ENCODE results near the gene CPNE5. TPM values are rescaled to one million over a fixed set of nuclear protein-coding genes. Genes with fewer than 3 reads are reported as not detected.

The CPNE5 gene
- total RNA-seq, 1 experiment from 2014 or later = 0.42 TPM

GRCh38 chr6:36755435-36756348 is 83.6 kb downstream of the CPNE5 start:
- no peaks in the 10 kb centered on the region for H3K36me3 ChIP-seq (replicated peaks; ENCODE audit: control insufficient read depth, insufficient read depth, low read length)
- DNase-seq = no peak
- H3K27me3 ChIP-seq (ENCODE audit: control insufficient read depth, insufficient read depth, low read length) = no peaks in the 10 kb centered on the region
- H3K4me3 ChIP-seq (ENCODE audit: insufficient read depth, low read depth, low read length) = no peak overlapping the region

DNA sequence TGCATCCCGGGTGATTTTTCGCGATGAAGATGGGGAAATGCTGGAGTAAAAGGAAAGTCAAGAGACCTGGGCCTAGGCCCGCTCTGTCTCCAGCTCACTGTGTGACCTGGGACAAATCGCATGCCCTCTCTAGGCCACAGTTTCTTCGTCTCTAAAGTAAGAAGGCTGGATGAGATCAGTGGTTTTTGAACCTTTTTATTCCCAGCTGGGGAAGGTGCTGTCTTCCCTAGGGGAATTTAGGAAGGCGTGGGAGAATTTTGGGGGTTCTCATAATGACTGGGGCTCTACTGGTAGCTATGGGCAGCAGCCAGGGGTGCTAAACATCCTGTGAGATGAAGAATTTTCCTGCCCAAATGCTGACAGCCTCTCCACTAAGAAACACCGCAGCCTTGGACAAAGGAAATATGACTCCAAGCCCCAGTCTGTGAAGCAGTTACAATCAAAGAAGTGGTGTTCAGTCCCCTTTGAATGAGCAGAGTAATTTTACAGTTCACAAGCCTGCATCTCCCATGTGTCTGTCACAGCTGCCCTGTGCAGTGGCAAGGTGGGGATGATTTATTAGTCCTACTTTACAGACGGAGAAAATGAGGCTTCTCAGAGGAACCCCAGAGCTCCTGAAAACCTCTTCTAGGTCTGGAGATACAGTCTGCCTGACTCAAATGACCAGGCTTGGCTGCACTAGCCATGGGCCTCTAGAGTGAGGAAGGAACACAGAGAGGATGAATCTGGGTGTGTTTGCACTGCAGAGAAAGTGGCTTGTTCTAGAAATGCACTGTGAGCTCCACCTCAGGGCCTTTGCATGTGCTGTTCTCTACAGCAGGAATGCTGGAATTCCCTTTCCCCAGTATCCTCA is 84.4 kb downstream of the CPNE5 start:
- Histone ChIP-seq H3K36me3 (replicated peaks; ENCODE audit: control insufficient read depth, insufficient read depth, low read length) (no peaks in the 10 kb centered on the region), H3K27me3 (ENCODE audit: control insufficient read depth, insufficient read depth, low read length) (no peaks in the 10 kb centered on the region), H3K4me3 (ENCODE audit: insufficient read depth, low read depth, low read length) (no peak overlapping the region)
- no peak for DNase-seq

DNA sequence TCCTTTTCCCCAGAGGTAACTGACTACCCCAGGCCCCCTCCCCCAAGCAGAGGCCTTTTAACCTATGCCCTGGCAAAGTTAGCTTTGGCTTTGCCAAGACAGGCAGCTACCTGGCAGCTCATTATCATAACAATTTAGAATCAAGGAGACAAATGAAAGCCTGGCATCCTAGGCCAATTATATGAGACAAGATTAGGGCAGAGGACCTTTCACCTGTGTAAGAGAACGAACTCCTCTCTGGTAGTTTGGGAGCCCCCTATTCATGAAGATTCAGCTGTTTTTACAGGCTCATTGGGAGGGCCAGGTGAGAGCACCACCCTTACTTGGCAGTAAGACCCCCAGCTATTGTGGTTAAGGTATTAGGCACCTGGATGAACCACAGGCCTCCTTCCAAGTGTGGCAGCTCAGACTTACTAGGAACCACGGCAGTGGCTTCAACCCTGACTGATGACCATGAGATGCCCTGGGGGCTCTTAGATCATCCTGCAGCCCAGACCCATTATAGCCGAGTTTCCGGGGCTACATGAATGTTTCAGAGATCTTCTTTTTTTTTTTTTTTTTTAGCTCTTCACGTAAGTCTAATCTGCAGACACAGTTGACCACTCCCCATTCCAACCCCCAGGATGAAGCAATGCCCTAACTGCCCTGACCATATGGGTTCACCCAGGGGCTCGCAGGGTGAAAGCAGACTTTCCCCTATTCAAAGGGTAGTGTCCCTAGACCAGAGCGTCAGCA is 85.4 kb downstream of the CPNE5 start:
- H3K27me3 ChIP-seq (ENCODE audit: control insufficient read depth, insufficient read depth, low read length) = no peaks in the 10 kb centered on the region
- no peak overlapping the region for H3K4me3 ChIP-seq (ENCODE audit: insufficient read depth, low read depth, low read length)
- no peak for DNase-seq
- no peaks in the 10 kb centered on the region for H3K36me3 ChIP-seq (replicated peaks; ENCODE audit: control insufficient read depth, insufficient read depth, low read length)

DNA sequence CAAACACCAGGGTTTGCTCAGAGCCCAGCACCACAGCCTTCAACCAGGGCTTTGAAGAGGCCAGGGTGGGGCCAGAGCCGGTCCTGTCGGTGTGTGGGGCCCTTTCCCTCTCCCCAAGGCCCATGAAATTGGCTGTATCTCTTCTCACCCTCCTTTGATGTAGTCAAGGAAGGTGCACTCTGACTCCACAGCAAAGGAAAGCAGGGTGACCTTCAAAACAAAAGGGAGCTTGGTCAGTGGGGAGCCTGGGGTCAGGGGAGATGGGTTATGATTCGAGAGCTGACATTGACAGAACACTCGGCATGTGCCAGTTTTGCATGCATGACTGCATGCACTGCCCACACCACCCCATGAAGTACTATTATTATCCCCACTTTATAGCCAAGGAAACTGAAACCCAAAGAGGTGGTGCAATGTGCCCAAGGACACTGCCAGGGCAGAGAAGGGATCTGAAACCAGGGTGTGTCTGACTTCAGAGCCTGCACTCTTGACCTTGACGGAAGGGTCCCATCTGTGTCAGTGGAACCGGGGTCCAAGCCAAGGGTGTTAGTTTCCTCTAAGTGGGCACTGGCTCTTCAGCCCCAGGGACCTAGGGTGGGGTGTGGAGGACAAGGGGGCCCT is 86.2 kb downstream of the CPNE5 start:
- Histone ChIP-seq H3K4me3 (ENCODE audit: insufficient read depth, low read depth, low read length) (no peak overlapping the region), H3K27me3 (ENCODE audit: control insufficient read depth, insufficient read depth, low read length) (no peaks in the 10 kb centered on the region), H3K36me3 (replicated peaks; ENCODE audit: control insufficient read depth, insufficient read depth, low read length) (no peaks in the 10 kb centered on the region)
- no peak for DNase-seq

DNA sequence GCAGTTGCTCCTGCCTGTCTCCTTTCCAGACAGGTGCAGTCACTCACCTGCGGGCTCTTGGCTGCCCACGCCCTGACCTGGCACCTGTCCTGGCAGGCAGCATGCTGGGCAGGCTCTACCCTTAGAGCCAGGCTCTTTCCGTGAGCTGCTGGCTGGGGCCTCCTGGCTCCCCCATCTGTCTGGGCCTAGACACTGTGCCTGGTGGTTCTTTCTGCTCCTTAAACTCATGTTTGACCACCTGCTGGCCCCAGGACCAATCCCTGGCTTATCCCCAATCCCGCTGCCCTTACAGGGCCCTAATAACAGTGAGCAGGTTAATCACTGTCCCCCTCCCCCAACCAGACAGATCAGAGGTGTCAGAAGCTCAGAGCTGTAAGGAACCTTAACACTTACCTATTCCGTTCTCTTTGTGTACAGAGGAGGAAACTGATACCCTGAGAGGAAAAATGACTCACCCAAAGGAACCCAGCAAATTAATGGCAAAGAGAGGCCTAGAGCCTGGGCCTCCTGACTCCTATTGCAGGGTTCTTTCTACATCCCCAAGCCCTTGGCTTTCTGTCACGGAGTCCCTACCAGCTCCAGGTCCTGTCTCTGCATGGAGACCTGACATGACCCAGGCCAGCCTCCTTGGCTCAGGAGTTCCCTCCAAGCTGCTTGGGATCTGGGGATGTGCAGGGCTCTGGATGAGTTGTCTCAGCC is 86.9 kb downstream of the CPNE5 start:
- no peaks in the 10 kb centered on the region for H3K36me3 ChIP-seq (replicated peaks; ENCODE audit: control insufficient read depth, insufficient read depth, low read length)
- DNase-seq = no peak
- no peaks in the 10 kb centered on the region for H3K27me3 ChIP-seq (ENCODE audit: control insufficient read depth, insufficient read depth, low read length)
- H3K4me3 ChIP-seq (ENCODE audit: insufficient read depth, low read depth, low read length) = no peak overlapping the region

DNA sequence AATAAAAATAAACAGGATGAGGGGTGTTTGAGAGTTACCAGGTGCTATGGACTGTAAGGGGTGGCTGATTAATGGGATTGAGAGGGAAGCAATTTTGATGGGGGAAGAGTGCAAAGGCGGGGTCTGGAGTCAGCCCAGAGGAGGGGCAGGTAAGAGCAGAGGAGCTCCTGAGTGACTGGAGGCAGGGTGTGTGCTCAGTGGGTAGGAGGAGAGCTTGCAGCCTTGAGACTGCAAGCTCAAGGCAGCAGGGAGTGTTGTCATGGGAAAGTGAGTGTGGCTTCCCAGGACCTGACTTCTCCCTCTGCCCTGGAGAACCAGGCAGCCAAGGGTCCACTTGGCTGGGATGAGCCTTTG is 87.4 kb downstream of the CPNE5 start:
- H3K27me3 ChIP-seq (ENCODE audit: control insufficient read depth, insufficient read depth, low read length) = no peaks in the 10 kb centered on the region
- DNase-seq = no peak
- no peaks in the 10 kb centered on the region for H3K36me3 ChIP-seq (replicated peaks; ENCODE audit: control insufficient read depth, insufficient read depth, low read length)
- no peak overlapping the region for H3K4me3 ChIP-seq (ENCODE audit: insufficient read depth, low read depth, low read length)

DNA sequence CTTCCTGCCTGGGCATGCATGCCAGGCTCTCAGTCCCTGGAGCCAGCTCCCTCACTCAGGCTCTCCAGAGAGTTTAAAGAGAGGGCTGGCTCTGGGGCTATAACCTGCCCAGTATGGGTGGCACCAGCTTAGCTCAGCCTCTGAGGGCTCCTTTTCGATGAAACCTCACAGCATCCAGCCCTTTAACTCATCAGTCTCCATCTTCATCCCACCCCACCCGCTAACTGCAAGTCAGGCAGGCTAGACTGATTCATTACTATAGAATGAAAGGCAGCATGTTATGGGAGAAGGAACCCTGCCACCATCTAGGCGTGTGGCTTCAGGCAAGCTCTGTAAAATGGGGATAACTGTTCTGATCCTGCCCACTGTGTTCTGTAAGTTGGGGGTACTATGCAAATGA is 88.2 kb downstream of the CPNE5 start:
- H3K36me3 ChIP-seq (replicated peaks; ENCODE audit: control insufficient read depth, insufficient read depth, low read length) = no peaks in the 10 kb centered on the region
- no peaks in the 10 kb centered on the region for H3K27me3 ChIP-seq (ENCODE audit: control insufficient read depth, insufficient read depth, low read length)
- H3K4me3 ChIP-seq (ENCODE audit: insufficient read depth, low read depth, low read length) = no peak overlapping the region
- DNase-seq = no peak

DNA sequence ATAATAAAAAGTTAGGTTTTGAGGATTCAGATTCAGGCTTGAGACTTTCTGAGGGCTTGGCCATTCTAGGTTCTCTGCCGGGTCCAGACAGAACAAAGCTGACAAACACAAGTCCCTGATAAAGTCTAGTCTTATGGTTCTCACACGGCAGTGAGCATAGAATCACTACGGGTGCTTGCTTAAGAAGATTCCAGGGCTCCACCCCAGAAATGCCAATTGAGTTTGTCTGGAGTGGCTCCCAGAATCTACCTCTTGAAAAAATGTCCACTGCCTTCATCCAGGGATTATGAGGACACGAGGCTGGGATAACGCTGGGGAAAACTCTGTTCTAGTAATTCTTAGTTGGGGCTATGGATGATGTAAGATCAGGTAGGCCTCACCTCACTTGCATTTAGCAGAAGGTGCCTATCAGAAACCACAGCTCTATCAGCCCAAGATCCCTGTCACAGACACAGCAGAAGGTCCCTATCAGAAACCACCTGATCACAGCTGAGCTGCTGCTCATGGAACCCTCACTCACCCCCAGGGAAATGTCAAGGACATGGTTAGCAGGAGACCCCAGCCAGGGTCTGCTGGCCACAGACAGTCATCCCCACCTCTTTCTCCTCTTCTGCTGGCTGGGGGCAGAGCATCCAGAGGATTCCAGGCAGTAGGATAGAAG is 89.3 kb downstream of the CPNE5 start:
- Histone ChIP-seq H3K4me3 (ENCODE audit: insufficient read depth, low read depth, low read length) (no peak overlapping the region), H3K36me3 (replicated peaks; ENCODE audit: control insufficient read depth, insufficient read depth, low read length) (no peaks in the 10 kb centered on the region), H3K27me3 (ENCODE audit: control insufficient read depth, insufficient read depth, low read length) (no peaks in the 10 kb centered on the region)
- no peak for DNase-seq

DNA sequence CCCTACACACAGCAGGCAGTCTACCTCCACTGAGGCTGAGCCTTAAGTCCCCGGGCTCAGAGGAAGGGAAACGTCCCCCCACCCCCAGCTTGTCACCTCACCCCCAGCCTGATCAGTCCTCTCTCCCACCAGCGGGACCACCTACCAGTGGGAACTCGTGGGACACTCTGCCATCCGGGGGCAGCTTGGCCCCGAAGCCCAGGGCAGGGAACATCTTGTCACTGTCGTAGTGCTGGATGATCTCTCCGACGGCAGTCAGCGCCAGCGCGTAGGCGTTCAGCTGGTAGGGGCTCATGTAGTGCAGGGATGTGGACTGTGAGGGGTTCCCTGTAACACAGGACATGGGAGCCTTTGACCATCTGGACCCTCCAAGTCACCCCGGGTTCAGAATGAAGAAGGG is 93.0 kb downstream of the CPNE5 start:
- H3K36me3 ChIP-seq (replicated peaks; ENCODE audit: control insufficient read depth, insufficient read depth, low read length) = no peaks in the 10 kb centered on the region
- DNase-seq = no peak
- no peak overlapping the region for H3K4me3 ChIP-seq (ENCODE audit: insufficient read depth, low read depth, low read length)
- no peaks in the 10 kb centered on the region for H3K27me3 ChIP-seq (ENCODE audit: control insufficient read depth, insufficient read depth, low read length)

DNA sequence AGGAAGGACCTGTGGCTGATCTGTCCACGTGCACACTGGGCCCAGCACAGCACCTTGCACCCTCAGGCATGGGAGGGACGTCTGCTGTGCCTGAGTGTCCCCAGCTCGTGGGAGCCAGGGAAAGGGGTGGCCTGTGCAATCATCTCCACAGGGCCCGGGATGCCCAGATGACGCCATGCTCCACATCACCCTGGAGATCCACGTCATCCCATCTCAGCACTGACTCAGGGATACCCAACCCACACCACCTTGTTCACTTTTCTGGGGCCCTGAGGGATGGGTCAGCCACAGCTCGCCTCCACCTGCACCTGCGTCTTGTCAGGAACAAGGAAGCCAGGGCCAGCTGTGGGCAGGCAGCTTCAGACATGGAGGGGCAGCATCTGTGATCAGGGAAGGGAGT is 93.4 kb downstream of the CPNE5 start:
- H3K36me3 ChIP-seq (replicated peaks; ENCODE audit: control insufficient read depth, insufficient read depth, low read length) = no peaks in the 10 kb centered on the region
- no peaks in the 10 kb centered on the region for H3K27me3 ChIP-seq (ENCODE audit: control insufficient read depth, insufficient read depth, low read length)
- no peak overlapping the region for H3K4me3 ChIP-seq (ENCODE audit: insufficient read depth, low read depth, low read length)
- no peak for DNase-seq

- H3K36me3 ChIP-seq (replicated peaks; ENCODE audit: control insufficient read depth, insufficient read depth, low read length) = no peaks in the 10 kb centered on the region
- no peak overlapping the region for H3K4me3 ChIP-seq (ENCODE audit: insufficient read depth, low read depth, low read length)
- H3K27me3 ChIP-seq (ENCODE audit: control insufficient read depth, insufficient read depth, low read length) = no peaks in the 10 kb centered on the region
- DNase-seq = no peak
Measured at GRCh38 chr6:36745283-36745682, 94.0 kb downstream of the CPNE5 start.

- H3K36me3 ChIP-seq (replicated peaks; ENCODE audit: control insufficient read depth, insufficient read depth, low read length) = no peaks in the 10 kb centered on the region
- no peaks in the 10 kb centered on the region for H3K27me3 ChIP-seq (ENCODE audit: control insufficient read depth, insufficient read depth, low read length)
- no peak for DNase-seq
- no peak overlapping the region for H3K4me3 ChIP-seq (ENCODE audit: insufficient read depth, low read depth, low read length)
Measured at GRCh38 chr6:36744304-36744673, 95.0 kb downstream of the CPNE5 start.

DNA sequence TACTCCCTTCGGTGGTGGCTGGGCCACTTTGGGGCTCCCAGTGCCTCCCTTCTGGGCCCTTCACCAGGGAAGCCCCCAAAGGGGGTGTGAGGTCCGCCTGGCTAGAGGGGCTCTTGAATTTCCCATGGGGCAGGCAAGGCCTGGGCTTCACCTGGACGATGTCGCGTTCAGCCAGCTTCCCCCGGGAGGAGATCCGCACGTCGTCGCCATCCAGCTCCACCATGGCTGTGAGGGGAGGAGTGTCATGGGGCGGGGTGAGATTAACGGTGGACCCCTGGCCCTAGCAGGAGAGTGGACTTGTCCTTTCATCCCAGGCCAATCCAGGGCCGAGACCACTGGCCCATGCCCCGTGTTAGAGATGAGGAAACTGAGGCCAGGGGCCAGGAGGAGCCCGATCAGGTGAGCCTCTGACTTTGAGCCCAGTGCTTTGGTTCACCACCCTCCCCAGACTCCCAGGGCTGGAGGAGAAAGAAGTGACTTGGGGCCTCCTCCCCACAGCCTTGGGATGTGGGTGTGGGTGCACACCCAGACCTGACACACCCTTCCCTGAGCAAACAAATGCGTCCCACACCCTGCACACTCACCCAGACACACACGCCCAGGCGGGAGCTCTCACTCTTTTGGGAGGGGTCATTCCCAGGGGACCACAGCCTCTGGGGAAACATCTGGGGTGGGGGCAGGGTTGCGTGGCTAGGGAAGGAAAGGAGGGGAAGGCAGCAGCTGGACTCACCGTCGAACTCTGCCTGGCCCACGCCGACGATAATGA is 95.5 kb downstream of the CPNE5 start:
- Histone ChIP-seq H3K36me3 (replicated peaks; ENCODE audit: control insufficient read depth, insufficient read depth, low read length) (no peaks in the 10 kb centered on the region), H3K27me3 (ENCODE audit: control insufficient read depth, insufficient read depth, low read length) (no peaks in the 10 kb centered on the region), H3K4me3 (ENCODE audit: insufficient read depth, low read depth, low read length) (no peak overlapping the region)
- no peak for DNase-seq
